ENCODE data around the gene MBD2.

The MBD2 gene

GRCh38 chr18:54102123-54102522 lies 122.3 kb downstream of the MBD2 start:
- DNase-seq (ENCODE audit: low read depth in 2 of 2): no peak
